DND-41 (cell line): Measurements from ENCODE around the gene PHLDB3.

Experiments
- CTCF ChIP-seq: IDR thresholded peaks from 2 replicates; pipeline ENCODE4 v1.5.1; 2012; ENCODE audit warnings: borderline replicate concordance, low read length, moderate library complexity, mild to moderate bottlenecking; ENCODE audit not compliant: poor library complexity, severe bottlenecking; ENCODE audit errors: extremely low read depth
- EZH2 ChIP-seq: IDR thresholded peaks from 3 replicates; pipeline ENCODE4 v1.6.1; 2012; ENCODE audit warnings: borderline replicate concordance, low read depth, mild to moderate bottlenecking, moderate library complexity, low read length, inconsistent platforms; ENCODE audit not compliant: severe bottlenecking

- peak; percentile 53 for TF ChIP-seq CTCF
- no peak for TF ChIP-seq EZH2
These were observed 78.8 kb downstream of the PHLDB3 start for GRCh38 chr19:43425567-43426392.
